Measurements from ENCODE around the gene IRF6. TPM values are rescaled to one million over a fixed set of nuclear protein-coding genes. Genes with fewer than 3 reads are reported as not detected.
"Not testable (repeated sequence)": the region's sequence is repeated elsewhere in the genome, so short reads cannot be mapped to it uniquely, and the experiment has no call there.

The IRF6 gene
- total RNA-seq, 1 experiment from 2014 or later, result not detected

DNA sequence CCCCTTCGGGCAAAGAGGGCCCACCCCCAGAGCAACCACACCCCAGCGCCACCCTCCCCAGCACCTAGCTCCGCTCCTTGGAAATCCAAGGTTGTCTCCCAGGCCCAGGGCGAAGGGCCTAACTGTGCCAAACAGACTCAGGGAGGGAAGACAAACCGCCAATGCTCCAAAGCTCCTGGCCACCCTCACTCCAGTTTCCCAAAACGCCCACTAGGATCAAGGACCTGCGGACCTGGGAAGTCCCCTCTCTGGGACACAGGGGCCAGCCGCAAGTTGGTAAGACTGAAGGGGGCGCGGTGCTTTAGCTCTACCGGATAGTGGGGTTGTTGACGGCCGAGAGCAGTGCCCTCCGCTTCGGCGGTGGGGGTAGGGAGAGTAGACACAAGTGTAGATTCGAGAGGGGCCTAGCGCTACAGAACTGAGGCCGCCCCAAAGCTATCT lies 581 bp downstream of the IRF6 start:
- no peaks in the 10 kb centered on the region for H3K27me3 ChIP-seq
- no peak overlapping the region for H3K4me3 ChIP-seq
- no peak for DNase-seq
- H3K9me3 ChIP-seq, result no peaks in the 10 kb centered on the region
- no peaks in the 10 kb centered on the region for H3K36me3 ChIP-seq

GRCh38 chr1:209803568-209803967 lies 2.4 kb downstream of the IRF6 start:
- Histone ChIP-seq H3K27me3 (no peaks in the 10 kb centered on the region), H3K36me3 (no peaks in the 10 kb centered on the region), H3K9me3 (no peaks in the 10 kb centered on the region), H3K4me3 (no peak overlapping the region)
- no peak for DNase-seq

DNA sequence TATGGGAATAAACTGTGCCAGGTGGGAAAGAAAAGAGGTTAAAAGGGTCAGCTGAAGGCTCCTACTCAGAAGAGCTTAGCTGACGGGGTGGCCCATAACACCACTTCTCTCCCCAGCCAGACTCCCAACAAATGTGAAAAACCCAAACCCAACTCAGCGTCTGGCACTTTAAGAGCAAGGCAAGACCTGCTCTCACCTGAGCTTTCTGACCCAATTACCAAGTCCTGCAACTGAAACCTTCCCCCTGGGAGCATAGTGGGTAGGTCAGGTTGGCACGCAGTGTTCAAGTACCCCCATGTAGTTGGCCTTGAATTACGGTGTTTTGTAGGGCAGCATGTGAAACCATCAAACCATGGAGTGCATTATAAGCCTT lies 3.2 kb downstream of the IRF6 start:
- no peak for DNase-seq
- Histone ChIP-seq H3K36me3 (no peaks in the 10 kb centered on the region), H3K4me3 (no peak overlapping the region), H3K9me3 (no peaks in the 10 kb centered on the region), H3K27me3 (no peaks in the 10 kb centered on the region)

GRCh38 chr1:209802117-209802779 lies 3.7 kb downstream of the IRF6 start:
- no peaks in the 10 kb centered on the region for H3K9me3 ChIP-seq
- H3K4me3 ChIP-seq, result no peak overlapping the region
- no peaks in the 10 kb centered on the region for H3K36me3 ChIP-seq
- DNase-seq, result no peak
- no peaks in the 10 kb centered on the region for H3K27me3 ChIP-seq

DNA sequence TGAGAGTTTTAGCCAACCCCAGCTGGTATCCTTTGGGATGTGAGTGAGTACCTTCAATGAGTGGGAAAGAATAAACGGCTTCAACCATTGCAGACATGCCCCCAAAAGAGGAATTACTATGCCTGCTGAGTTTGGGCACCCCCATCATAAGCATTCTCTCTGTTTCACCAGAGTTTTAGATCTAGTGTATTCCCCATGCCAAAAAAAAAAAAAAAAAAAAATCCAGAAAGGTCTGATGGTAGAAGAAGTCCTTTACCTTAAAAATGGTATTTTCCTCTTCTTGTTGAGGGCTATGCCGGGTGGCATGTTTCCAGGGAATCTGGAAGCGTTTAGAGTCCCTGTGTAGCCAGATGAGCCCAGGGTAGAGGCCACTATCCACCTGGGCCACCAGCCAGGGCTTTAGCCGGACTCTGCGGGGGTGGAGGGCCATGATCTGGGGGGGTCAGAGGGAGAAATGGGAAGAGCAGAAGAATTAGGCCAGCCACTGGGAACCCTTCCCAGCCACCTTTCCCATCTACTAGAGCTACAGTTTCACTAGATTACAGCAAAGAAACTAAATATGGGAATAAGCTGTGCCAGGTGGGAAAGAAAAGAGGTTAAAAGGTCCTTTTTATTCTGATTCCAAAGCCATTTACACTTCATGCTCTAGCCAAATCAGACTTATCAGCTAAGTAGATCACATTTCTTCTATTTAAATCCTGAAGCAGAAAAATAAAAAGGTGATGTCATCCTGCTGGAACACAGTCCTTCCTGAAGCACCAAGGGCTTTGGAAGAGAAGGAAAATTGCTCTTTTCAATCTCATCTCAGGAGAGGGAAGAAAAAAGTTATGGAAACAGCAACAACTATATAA lies 4.7 kb downstream of the IRF6 start:
- DNase-seq, result peak; percentile 62
- no peak overlapping the region for H3K4me3 ChIP-seq
- no peaks in the 10 kb centered on the region for H3K9me3 ChIP-seq
- no peaks in the 10 kb centered on the region for H3K27me3 ChIP-seq
- no peaks in the 10 kb centered on the region for H3K36me3 ChIP-seq

GRCh38 chr1:209797978-209798639 lies 7.8 kb downstream of the IRF6 start:
- H3K36me3 ChIP-seq, result no peaks in the 10 kb centered on the region
- H3K9me3 ChIP-seq, result no peaks in the 10 kb centered on the region
- H3K27me3 ChIP-seq, result peaks cover 8% of the 10 kb centered on the region
- no peak overlapping the region for H3K4me3 ChIP-seq
- peak; percentile 83 for DNase-seq

GRCh38 chr1:209793711-209794110 lies 12.2 kb downstream of the IRF6 start:
- not testable (repeated sequence) for H3K36me3 ChIP-seq, H3K9me3 ChIP-seq, H3K4me3 ChIP-seq, DNase-seq
- peaks cover 11% of the 10 kb centered on the region for H3K27me3 ChIP-seq

DNA sequence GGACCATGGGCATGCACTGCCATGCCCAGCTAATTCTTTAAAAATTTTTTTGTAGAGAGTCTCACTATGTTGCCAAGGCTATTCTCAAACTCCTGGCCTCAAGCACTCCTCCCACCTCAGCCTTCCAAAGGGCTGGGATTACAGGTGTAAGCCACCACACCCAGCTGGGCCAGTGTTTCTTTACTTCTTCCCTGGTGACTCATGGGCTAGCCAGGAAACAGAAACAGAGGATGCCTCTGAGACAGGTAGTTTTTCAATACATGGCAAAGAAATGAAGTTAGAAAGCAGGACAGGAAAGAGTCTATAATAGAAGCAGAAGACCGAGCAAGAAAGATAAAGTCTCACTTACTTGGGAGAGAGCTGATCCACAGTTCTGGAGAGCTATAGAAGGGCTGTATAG lies 14.0 kb downstream of the IRF6 start:
- Histone ChIP-seq H3K27me3 (peaks cover 11% of the 10 kb centered on the region), H3K4me3 (no peak overlapping the region), H3K9me3 (no peaks in the 10 kb centered on the region), H3K36me3 (no peaks in the 10 kb centered on the region)
- DNase-seq, result no peak

DNA sequence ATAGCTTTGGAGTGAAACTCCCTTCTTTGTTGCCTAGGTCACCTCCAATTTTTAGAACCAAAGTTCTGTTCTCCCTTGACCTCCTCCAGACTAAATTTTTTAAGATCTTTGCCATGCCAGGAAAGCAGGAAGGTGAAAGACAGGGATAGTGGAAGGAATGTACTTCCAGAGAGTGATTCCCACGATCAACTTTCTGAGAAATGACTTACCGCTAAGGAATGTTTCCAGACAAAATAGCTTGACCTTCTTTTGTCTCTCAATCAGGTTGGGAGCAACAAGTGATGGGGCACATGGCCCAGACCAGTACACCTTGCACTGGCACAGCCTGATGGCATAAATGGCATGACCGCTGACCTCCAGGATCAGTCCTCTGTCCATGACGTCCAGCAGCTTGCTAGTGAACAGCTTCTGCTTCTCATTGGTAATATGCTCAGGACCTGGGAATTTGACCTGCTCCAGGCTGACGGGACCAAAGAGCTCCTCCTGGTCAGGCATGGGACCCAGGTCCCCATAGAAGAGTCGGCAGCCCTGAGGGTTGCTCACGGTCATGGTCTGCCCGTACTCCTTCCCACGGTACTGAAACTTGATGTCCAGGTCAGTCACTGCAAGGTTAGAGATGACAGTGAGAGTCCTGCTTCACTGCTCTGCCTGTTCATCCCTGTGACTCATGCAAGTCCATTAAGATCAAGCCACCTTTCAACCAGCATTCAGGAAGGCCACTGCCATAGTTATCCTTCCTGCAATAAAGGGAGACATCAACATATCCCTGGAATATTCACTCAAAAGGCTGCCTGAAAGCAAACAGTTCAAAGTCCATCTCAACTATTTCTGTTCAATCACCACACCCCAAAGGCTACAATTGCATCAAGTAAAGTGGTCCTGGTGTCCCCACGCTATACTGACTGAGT lies 15.4 kb downstream of the IRF6 start:
- Histone ChIP-seq H3K4me3 (no peak overlapping the region), H3K36me3 (no peaks in the 10 kb centered on the region), H3K27me3 (peaks cover 11% of the 10 kb centered on the region), H3K9me3 (no peaks in the 10 kb centered on the region)
- no peak for DNase-seq

- Histone ChIP-seq H3K9me3 (no peaks in the 10 kb centered on the region), H3K36me3 (no peaks in the 10 kb centered on the region), H3K4me3 (no peak overlapping the region), H3K27me3 (peaks cover 9% of the 10 kb centered on the region; the same call in 1 of the 2 replicates)
- DNase-seq, result no peak
These were observed 16.7 kb downstream of the IRF6 start for GRCh38 chr1:209789245-209789644.

- peak; percentile 21 for DNase-seq
- H3K36me3 ChIP-seq, result peaks cover 4% of the 10 kb centered on the region
- no peak overlapping the region for H3K4me3 ChIP-seq
- H3K27me3 ChIP-seq, result peaks cover 3% of the 10 kb centered on the region; the same call in 1 of the 2 replicates
- no peaks in the 10 kb centered on the region for H3K9me3 ChIP-seq
These were observed 18.4 kb downstream of the IRF6 start for GRCh38 chr1:209787551-209787950.

DNA sequence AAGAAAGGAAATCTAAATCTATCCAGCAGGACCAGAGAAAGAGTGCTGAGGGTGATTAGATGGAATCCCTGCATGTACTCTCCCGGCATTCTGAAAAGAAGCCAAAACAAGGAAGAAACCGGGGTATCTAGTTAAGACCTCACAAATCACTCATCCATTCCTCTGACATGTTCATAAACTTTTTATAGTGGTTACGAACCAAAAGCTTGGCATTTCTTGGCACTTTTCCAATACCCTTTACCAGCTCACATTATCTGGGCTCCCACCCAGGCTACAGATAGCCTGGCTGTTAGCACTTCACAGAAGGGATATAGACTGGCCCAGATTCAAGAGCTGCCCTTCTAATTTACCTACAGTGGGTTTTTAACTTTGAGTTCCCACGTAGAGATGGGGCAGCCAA lies 19.8 kb downstream of the IRF6 start:
- Histone ChIP-seq H3K4me3 (no peak overlapping the region), H3K36me3 (peaks cover 6% of the 10 kb centered on the region)
- DNase-seq, result no peak

DNA sequence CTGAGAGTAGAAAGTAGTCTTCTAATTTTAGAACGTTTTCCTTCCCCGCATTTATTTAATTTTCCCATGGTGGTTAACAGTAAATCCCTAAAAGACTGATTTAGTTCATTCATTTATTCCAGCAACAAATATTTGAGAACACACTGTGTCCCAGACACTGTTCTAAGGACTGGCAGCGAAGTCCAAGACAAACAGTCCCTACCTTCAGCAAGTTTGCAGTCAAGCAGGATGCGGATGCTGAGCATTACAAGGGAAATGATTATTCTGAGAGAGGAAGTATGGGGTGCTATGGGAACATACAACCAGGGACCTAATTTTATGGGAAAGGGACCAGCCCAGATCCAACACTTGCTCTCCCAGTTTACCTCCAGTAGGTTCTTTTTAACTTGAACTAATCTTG lies 20.4 kb downstream of the IRF6 start:
- DNase-seq, result no peak

More for the DNA sequence above, 19.8 kb downstream of the IRF6 start:
- Histone ChIP-seq H3K27me3 (no peaks in the 10 kb centered on the region), H3K9me3 (no peaks in the 10 kb centered on the region)

DNA sequence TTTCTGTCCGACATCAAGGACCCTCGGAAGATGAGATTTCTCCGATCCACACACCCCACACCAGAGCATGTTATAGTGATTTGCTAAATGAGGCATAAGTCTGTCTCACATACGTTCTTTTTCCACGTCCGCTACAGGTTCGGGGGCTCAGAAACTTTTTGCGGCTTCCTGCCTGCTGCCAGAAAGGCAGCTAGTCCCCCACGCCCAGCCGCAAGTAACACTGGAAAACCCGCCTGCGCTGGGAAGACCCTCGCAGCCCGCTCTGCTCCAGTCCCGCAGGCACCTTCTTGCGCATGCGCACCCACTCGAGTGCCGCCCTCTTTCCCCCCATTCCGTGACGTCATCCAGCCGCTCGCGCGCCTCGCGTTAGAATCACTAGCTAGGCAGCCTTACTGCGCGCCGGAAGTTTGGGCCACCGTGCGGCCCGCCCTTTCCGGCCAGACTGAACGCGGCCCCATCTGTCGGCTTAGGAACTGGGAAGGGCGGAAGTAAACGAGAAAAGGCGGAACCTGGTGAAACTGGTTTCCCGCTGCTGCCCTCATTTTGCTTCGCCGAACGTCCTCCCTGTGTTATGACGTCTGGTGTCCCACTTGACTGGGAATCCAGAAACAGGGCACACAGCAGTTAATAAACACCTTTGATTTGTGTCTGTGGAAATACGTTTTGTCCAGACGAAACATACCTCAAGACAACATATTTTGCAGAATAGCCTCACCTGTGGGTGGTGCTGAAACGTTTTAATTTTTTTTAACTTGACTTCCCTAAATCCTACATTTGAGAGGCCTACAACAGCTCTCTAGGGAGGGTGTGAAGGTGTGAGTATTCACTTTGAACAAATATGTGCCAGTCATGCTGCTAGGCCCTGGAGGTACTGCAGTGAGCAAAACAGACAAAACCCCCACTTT lies 21.4 kb downstream of the IRF6 start, which contains the start of gene C1orf74:
C1orf74 (minus strand) TSS at position 295 of the 905 bp plus-strand sequence. CDS start 925 bp downstream, outside the sequence.
- H3K4me3 ChIP-seq, result peak within 1 kb of the TSS; percentile 83
- no peaks in the 10 kb centered on the region for H3K27me3 ChIP-seq
- H3K36me3 ChIP-seq, result peaks cover 6% of the 10 kb centered on the region
- no peaks in the 10 kb centered on the region for H3K9me3 ChIP-seq
- DNase-seq, result peak; percentile 99

More for the DNA sequence above, 20.4 kb downstream of the IRF6 start:
- Histone ChIP-seq H3K27me3 (no peaks in the 10 kb centered on the region), H3K4me3 (no peak overlapping the region), H3K36me3 (peaks cover 6% of the 10 kb centered on the region), H3K9me3 (no peaks in the 10 kb centered on the region)

- H3K4me3 ChIP-seq, result peak overlapping the region; percentile 83
- H3K36me3 ChIP-seq, result peaks cover 6% of the 10 kb centered on the region
- no peaks in the 10 kb centered on the region for H3K9me3 ChIP-seq
- DNase-seq, result no peak
- no peaks in the 10 kb centered on the region for H3K27me3 ChIP-seq
These were observed 22.6 kb downstream of the IRF6 start for GRCh38 chr1:209783386-209783785.

Measured in MG63 (cell line).